GM18499 (cell line): ENCODE measurements around the gene DNMT1.
"Not testable (repeated sequence)": the region's sequence is repeated elsewhere in the genome, so short reads cannot be mapped to it uniquely, and the experiment has no call there.

Experiments
- ATAC-seq: cut with Tn5 transposase; IDR thresholded peaks from one replicate; pipeline ENCODE4 v1.9.1; 2021; ENCODE audit warnings: moderate number of reproducible peaks; ENCODE audit not compliant: insufficient read depth, unreplicated experiment

The DNMT1 gene

DNA sequence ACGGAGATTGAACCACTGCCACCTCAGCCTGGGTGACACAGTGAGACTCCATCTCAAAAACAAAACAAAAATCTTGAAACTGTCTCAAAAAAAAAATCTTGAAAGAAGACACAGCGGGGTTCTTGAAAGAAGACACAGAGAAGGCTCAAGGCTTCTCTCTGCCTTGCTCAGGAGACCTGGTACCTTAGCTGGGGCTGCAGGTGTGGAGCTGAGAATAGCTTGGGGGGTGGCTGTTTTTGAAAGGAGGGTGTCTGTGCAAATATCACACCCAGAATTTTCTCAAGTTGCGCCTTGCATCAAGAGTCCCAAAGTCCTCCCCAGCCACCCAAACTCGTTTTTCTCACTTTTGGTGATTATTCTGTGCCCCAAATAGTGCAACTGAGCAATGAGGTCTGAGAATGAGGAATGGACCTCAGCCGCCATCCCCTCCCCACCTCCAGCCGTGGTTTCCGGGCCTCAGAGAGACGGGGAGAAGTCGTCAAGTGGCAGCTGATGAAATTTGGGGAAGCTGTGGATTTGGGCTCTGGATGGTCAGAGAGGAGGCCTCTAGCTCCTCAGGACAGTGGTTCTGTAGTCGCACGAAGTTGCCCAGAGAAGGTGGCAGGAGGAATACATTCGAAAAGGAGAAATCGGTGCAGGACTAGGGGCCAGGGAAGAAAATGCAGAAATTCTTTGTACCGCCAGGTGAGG is 27.6 kb upstream of the DNMT1 start:
- no peak for ATAC-seq

DNA sequence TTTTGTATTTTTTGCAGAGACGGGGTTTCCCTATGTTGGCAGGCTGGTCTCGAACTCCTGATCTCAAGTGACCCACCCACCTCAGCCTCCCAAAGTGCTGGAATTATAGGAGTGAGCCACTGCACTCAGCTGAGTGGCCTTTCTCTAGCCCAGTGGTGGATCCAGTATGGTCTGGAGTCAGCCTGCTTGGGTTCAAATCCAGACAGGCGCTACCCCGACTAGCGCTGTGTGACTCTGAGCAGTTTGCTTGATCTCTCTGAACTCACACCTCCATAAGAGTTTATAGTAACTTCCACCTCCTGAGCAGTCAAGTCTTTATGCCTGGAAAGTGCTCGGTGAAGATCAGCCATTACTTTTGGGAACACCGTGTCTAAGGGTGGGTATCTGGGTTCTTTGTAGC is 25.9 kb upstream of the DNMT1 start:
- ATAC-seq, result no peak

DNA sequence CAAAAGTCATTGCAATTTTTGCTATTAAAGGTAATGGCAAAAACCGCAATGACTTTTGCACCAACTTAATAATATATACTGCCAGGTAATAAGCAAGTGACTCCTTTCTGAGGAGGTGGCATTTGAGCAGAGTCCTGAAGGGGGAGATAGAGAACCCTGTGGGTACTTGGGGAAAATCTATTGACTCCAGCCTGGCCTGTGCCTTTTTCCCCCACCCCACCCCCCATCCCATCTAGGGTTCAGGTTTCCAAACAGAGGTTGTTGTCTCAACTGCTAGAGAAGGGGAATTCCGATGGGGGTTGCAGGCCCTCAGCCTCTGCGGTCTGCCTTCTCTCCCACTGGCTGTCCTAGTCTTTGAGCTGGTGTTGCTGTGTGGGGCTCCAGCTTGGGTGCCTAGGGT is 24.9 kb upstream of the DNMT1 start:
- ATAC-seq, result no peak

DNA sequence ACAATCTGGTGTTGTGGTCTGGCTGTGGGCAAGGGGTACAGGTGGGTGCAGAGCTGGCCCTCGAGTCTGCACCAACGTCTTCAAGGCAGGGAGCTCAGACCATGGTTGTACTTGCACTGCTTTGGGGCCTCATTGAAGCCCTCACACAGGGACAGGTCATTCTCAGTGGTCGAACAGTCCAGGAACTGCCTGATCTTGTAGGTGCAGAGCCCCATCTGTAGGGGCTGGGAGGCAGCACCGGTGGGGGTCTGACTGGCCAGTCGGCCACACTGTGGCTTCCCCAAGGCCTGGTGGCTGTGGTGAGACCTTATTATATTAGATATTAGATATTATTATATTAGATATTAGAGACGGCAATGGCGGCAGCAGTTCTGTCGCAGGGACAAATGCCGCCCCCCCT is 22.3 kb upstream of the DNMT1 start:
- no peak for ATAC-seq

DNA sequence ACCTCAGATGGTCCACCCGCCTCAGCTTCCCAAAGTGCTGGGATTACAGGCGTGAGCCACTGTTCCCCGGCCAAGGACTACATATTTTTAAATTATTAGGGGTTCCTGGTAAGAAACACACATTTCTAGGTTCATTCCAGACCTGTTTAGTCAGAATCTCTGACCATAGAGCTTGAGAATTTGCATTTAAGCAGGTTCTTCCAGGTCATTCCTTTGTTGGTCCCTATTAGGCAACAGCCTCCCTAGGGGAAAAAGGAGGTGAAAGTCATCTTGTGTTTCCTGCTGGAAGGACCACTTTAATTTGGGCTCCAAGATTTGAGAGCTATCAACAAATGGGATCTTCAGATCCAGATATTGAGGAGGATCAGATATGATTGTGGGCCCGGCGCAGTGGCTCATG is 20.0 kb upstream of the DNMT1 start:
- ATAC-seq, result no peak

DNA sequence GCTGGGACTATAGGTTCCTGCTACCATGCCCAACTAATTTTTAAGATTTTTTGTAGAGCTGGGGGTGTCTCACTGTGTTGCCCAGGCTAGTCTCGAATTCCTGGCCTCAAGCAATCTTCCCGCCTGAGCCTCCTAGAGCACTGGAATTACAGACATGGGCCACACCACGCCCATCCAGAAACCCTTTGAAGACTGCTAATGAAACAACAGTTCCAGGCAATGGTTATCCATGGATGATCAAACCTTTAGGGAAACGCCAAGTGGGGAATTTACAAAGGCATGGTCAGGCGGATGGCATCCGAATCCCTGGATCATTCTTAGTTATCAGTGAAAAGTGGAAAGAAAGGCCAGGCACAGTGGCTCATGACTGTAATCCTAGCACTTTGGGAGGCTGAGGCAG is 16.9 kb upstream of the DNMT1 start:
- ATAC-seq, result no peak

DNA sequence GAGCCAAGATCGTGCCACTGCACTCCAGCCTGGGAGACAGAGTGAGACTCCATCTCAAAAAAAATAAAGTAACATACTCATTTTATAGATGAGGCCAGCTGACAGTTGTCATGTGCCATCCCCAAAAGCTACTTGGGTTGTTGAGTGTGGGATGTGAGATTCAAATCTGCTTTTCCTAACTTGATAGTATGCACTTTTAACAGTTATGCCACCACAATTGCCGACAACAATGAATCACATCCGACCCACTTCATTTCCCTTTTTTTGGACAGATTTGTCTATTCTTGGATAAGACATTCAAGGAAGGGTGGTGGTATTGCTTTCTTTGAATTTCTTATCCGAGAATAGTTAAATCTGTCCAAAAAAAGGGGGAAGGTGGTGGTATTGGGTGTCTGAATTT is 16.3 kb upstream of the DNMT1 start:
- no peak for ATAC-seq

DNA sequence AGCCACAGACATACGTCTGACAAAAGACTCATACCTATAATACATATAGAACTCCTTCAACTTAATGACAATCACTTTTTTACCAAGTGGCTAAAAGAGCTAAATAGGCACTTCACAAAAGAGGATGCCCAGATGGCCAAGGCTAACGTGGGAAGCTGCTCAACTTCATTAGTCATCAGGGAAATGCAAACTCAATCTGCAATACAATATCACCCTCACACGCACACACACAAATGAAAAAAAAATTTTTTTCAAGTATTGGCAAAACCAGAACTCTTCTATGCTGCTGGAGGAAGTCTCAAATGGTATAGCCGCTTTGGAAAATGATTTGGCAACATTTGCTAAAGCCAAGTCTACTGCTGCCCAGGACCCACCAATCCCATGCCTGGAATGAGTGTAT is 14.6 kb upstream of the DNMT1 start:
- ATAC-seq, result no peak

DNA sequence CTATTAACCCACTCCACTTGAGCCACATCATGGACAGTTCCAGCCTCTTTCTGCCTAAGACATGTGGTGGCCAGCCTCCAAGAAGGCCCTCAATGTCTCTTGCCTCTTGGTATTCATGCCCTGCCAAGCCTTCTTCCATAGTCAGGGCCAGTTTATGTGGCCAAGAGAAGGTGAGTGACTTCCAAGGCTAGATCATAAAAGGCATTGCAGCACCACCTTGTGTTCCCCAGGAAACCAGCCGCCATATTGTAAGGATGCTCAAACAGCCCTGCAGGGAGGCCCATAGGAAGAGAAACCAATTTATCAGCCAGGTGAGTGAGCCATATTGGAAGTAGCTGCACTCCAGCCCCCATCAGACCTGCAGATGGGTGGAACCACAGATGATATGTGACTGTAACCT is 12.3 kb upstream of the DNMT1 start:
- no peak for ATAC-seq

DNA sequence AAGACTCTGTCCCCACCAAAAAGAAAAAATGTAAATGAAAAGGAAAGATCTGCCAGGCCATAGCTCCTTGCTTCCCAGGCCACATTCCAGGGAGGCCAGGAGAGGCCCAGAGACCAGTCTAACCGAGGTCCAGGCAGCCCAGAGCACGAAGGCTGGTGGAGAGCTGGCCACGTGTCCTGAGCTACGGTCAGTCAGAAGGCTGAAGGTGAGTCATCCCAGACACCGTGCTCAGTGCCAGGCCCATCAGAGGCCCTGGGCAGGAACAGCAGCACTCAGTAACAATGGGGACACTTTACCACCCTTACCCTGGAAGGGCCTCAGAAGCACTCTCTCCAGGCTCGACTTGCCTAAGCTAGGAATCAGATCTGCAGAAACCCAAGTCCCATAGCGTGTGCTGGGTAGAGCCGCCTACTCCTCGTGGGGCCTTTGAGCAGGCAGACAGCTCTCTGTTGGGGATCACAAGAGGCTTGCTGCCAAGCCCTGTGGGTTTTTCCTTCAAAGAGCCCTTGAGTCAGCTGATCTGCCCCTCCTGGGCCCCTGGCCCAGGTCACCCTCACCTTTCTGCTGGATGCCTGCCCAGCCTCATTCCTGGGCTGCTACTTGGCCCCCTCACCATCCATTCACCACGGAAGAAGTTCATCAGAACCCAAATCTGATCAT is 11.6 kb upstream of the DNMT1 start:
- ATAC-seq, result no peak

DNA sequence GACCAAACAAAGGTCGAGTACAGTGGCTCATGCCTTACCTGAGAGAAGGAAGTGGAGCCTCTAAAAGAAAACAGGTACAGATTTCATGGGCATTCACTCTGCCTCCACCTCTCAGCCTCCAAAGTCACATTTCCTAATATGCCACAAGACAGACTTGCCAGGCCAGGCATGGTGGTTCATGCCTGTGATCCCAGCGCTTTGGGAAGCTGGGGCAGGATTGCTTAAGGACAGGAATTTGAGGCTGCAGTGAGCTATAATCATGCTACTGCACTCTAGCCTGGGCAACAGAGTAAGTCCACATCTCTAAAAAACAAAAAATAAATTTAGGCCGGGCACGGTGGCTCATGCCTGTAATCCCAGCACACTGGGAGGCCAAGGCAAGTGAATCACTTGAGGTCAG is 10.9 kb upstream of the DNMT1 start:
- no peak for ATAC-seq

DNA sequence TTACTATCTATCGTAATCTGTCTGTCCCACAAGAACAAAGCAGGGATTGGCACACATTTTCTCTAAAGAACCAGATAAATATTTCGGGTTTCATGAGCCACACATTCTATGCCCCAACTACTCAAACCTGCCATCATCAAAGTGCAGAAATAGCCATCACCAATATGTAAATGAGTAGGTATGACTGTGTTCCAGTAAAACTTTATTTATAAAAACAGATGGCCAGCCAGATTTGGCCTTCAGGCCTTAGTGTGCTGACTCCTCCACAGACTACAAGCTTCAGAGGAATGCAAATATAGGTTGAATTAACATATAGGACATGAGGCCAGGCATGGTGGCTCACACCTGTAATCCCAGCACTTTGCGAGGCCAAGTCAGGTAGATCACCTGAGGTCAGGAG is 8.9 kb upstream of the DNMT1 start:
- ATAC-seq, result no peak

DNA sequence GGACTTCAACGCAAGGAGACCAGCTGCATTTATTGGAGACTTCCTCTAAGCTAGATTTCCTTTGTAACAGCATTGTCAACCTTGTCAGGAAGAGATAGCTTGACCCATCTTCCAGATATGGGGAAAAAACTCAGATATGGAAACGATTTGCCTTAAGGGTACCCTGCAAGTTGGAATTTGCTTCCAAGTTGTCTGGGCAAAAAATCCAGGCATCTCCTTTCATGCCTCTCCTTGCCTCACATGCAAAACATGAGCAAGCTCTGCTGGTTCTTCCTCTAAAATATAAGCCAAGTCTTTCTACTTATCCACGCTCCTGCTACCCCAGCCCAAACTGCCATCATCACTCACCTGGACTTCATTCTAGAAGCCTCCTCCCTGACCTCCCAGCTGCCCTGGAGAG is 6.4 kb upstream of the DNMT1 start:
- no peak for ATAC-seq

DNA sequence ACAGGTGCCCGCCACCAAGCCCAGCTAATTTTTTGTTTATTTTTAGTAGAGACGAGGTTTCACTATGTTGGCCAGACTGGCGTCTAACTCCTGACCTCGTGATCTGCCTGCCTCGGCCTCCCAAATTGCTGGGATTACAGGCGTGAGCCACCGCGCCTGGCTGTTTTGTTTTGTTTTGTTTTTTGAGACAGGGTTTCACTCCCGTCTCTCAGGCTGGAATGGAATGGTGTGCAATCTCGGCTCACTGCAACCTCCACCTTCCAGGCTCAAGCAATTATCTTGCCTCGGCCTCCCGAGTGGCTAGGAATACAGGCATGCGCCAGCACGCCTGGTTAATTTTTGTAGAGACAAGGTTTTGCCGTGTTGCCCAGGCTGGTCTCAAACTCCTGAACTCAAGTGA is 5.3 kb upstream of the DNMT1 start:
- not testable (repeated sequence) for ATAC-seq

DNA sequence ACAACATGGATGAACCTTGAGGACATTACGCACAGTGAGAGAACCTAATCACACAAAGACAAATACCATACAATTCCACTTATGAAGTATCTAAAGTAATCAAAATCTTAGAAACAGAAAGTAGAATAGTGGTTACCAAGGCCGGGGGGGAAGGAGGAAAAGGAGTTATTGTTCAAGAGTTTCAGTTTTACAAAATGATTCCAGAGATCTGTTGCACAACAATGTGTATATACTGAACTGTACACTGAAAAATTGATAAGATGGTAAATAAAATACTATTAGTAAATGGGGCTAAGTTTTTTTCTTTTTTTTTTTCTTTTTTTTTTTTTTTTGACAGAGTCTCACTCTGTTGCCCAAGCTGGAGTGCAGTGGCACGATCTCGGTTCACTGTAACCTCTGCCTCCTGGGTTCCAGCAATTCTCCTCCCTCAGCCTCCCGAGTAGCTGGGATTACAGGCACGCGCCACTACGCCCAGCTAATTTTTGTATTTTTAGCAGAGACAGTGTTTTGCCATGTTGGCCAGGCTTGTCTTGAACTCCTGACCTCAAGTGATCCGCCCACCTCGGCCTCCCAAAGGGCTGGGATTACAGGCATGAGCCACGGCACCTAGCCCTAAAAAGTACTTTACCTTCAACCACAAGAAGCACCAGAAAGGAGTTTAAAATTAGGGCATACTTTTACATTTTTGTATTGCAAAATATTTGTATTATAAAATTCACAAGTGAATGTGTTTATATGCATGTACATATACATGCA is 4.3 kb upstream of the DNMT1 start:
- not testable (repeated sequence) for ATAC-seq

DNA sequence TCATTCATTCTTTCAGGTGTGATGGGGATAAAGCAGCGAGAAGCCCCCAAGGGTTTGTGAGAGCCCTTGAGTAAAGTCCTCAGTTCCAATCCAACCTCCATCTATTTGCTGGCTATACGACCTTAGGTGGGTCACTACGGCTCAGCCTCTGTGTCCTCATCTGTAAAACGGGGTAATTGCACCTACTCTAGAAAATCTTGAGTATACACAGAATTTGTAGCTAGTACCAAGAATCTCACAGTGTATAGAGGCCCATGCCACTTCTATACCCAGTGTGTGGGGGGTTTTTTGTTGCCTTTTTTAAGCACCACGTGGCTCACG is 406 bp upstream of the DNMT1 start:
- no peak for ATAC-seq

DNA sequence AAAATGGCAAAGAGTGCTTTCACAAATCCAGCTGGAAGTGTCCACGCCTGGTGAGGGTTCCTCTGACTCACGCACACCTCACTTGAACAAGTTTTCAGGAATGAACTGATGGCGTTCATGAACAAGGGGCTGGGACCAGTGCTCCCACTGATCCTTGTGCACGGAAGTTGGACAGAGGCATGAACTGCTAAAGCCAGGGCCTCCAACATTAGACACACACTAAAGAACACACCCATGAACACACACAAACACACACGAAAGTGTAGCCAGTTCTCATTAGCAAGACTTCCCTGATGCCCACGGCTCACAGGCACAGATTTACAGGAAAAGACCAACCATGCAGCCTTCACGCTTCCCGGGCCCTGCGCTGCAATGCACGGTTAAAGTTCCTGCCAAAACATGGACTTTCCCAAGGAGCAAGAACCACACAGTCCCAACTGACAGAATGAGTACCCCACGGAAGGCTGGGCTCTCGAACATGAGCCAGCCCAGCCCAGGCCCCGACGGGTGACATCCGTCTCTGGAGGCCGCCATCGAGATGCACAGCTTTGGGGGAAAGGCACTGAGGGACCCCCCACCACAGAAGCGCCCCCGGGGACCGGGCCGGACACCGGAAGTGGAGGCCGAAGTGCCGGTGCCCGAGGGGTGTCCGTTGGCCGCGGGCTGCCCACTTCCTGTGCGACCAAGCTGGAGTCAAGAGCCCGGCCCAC is 808 bp downstream of the DNMT1 start:
- no peak for ATAC-seq

DNA sequence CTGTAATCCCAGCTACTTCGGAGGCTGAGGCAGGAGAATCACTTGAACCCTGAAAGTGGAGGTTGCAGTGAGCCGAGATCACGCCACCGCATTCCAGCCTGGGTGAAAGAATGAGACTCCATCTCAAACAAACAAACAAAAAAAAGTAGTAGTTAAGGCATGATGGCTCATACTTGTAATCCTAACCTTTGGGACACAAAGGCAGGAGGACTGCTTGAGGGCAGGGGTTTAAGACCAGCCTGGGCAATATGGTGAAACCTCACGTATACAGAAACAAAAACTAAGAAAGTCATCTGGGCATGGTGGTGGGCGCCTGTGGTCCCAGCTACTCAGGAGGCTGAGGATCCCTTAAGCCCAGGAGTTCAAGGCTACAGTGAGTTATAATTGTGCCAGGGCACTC is 1.8 kb downstream of the DNMT1 start:
- ATAC-seq, result no peak

DNA sequence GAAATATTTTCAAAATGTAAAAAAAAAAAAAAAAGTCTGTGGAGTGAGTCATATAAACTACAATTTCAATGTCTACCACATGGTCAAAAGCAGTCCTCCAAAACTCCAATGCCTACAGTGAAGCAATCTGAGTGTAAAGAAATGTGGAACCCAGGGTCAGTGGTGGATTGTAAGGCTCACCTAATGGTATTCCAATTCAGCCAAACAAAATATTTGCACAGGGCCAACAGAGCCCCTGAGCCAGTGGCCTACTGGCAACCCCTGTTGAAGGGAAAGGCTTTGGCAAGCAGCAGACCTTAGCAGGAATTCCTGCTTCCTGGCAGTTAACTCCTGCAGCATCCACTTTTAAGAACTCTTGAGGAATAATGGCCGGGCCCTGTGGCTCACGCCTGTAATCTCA is 3.4 kb downstream of the DNMT1 start:
- ATAC-seq, result no peak

DNA sequence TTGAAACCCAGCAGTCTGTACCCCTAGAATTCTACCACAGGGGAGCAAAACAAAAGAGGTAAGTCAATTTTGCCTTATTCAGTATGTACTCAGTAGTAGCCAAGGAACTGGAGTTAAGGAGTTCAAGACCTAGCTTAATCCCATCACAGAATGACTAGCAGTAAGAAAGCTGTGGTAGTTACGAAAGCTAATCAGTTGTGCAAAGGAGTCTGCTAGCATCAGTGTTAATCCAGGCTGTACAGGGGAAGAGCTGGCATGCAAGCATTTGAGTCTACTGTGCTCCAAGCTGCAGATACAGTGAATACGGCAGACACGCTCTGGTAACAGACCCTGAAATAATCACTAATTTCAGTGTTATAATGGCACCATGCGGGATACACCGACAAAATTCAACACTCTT is 4.7 kb downstream of the DNMT1 start:
- no peak for ATAC-seq

DNA sequence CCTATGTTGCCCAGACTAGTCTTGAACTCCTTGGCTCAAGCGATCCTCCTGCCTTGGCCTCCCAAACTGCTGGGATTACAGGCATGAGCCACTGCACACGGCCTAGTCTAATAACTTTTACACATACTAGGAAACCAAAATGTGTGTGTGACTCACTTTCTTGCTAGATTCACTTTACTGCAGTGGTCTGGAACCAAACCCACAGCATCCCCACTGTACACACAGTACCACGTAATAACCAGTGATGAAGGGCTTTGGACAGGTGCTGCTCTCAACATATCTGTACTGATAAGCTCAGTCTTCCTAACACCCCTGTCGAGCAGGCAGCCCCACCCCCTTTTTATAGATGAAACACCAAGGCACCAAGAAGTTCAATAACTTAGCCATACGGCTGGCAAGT is 5.1 kb downstream of the DNMT1 start:
- ATAC-seq, result no peak
